ENCODE results near the gene SUGP2. TPM values are rescaled to one million over a fixed set of nuclear protein-coding genes. Genes with fewer than 3 reads are reported as not detected.

The SUGP2 gene
- total and polyA plus RNA-seq, 2 of the 13 experiments (the other 11 are each of a cell fraction or from before 2014, with no cell fraction given) = 40.6 to 57.7 TPM

GRCh38 chr19:19033426-19034203 lies at the start of gene SUGP2, which contains the start of gene ARMC6 (continued):
- TF ChIP-seq AKAP8 (CRISPR knock-in tag; IDR thresholded peaks at IDR 0.05) (no peak; the same call in 1 of the 2 replicates), NKX3-1 (CRISPR knock-in tag; IDR thresholded peaks at IDR 0.05) (peak; percentile 91), HIVEP1 (CRISPR knock-in tag; IDR thresholded peaks at IDR 0.05) (peak; percentile 87), ZKSCAN8 (CRISPR knock-in tag; IDR thresholded peaks at IDR 0.05; ENCODE audit: borderline replicate concordance) (0 out of 2 replicates have a peak, but pooled peaks have one; percentile 25), ATF4 (CRISPR knock-in tag; IDR thresholded peaks at IDR 0.05) (peak in 1 of 2 experiments; percentile 76; a peak in 1 of 4 replicates), NR2F2 (IDR thresholded peaks at IDR 0.05; ENCODE audit: borderline replicate concordance, low read depth) (no peak; the same call in 1 of the 2 replicates), TRIM22 (IDR thresholded peaks at IDR 0.05) (no peak), IRF2 (CRISPR knock-in tag; IDR thresholded peaks at IDR 0.05) (peak; percentile 30; the same call in 1 of the 2 replicates), ISX (CRISPR knock-in tag; conservative IDR thresholded peaks at IDR 0.05) (peak; percentile 85; the same call in 1 of the 2 replicates), REST (IDR thresholded peaks at IDR 0.05; ENCODE audit: borderline replicate concordance in 1 of 2, low read depth in 1 of 2, low read length in 2 of 2) (0 out of 4 replicates have a peak, but pooled peaks of 1 of the 2 experiments have one; percentile 34), SNAPC5 (CRISPR knock-in tag; IDR thresholded peaks at IDR 0.05; ENCODE audit: borderline replicate concordance) (no peak; the same call in 1 of the 2 replicates), SMAD9 (CRISPR knock-in tag; IDR thresholded peaks at IDR 0.05) (peak; percentile 90), SIX4 (CRISPR knock-in tag; IDR thresholded peaks at IDR 0.05) (no peak), ZZZ3 (CRISPR knock-in tag; IDR thresholded peaks at IDR 0.05; ENCODE audit: borderline replicate concordance) (peak; percentile 87; the same call in 1 of the 2 replicates), SOX6 (IDR thresholded peaks at IDR 0.05) (no peak), SOX6 (CRISPR knock-in tag; IDR thresholded peaks at IDR 0.05) (0 out of 2 replicates have a peak, but pooled peaks have one; percentile 20), HES4 (CRISPR knock-in tag; IDR thresholded peaks at IDR 0.05; ENCODE audit: borderline replicate concordance) (peak; percentile 94), RXRB (CRISPR knock-in tag; IDR thresholded peaks at IDR 0.05; ENCODE audit: borderline replicate concordance) (peak; percentile 52; the same call in 1 of the 2 replicates), ZNF629 (CRISPR knock-in tag; conservative IDR thresholded peaks at IDR 0.05) (peak; percentile 30; the same call in 1 of the 2 replicates), PRMT3 (CRISPR knock-in tag; IDR thresholded peaks at IDR 0.05; ENCODE audit: borderline replicate concordance, low read depth) (no peak), ZNF496 (CRISPR knock-in tag; IDR thresholded peaks at IDR 0.05; ENCODE audit: insufficient replicate concordance) (no peak), TFE3 (CRISPR knock-in tag; IDR thresholded peaks at IDR 0.05) (peak; percentile 73)
